Activated T-cell treated with anti-CD3 and anti-CD28 coated beads, Interleukin-2, amount 50 U/mL, for 1 hour (primary cell): ENCODE data around the gene SYT13.
A peak's percentile ranks its signal among the peaks of the same experiment; 100 is the strongest.

Experiments
- DNase-seq: peaks from one replicate; pipeline ENCODE4 v3.0.0-alpha.2; 2020

The SYT13 gene, protein sequence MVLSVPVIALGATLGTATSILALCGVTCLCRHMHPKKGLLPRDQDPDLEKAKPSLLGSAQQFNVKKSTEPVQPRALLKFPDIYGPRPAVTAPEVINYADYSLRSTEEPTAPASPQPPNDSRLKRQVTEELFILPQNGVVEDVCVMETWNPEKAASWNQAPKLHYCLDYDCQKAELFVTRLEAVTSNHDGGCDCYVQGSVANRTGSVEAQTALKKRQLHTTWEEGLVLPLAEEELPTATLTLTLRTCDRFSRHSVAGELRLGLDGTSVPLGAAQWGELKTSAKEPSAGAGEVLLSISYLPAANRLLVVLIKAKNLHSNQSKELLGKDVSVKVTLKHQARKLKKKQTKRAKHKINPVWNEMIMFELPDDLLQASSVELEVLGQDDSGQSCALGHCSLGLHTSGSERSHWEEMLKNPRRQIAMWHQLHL

DNA sequence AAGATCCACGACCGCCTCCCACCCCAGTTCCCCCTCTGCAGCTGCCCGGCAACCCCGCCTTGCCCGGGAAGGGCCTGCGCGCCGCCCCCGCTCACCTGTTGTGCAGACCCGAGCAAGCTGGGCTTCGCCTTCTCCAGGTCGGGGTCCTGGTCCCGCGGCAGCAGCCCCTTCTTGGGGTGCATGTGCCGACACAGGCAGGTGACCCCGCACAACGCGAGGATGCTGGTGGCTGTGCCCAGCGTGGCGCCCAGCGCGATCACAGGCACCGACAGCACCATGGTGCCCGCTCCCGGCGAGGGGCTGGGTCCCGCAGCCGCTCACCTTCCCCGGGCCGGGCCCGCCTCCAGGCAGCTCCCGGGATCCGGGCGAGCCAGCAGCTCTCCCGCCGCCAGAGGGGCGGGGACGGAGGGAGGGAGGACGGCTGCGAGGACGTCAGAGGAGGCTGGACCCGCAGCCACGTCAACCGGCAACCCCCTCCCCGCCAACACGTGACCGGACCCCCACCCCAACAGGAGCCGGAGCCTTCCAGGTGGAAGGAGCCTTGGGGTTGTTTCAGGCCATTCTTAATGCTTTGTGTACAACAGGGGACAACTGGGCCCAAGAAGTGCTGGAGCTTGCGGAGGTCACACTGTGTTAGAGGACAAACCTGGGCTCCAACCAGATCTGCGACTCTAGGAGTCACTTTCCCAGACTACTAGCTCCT lies at the start of gene SYT13:
SYT13 (minus strand) TSS at position 412 of the 703 bp plus-strand sequence; CDS start at position 278, 134 bp downstream.
- DNase-seq = no peak

DNA sequence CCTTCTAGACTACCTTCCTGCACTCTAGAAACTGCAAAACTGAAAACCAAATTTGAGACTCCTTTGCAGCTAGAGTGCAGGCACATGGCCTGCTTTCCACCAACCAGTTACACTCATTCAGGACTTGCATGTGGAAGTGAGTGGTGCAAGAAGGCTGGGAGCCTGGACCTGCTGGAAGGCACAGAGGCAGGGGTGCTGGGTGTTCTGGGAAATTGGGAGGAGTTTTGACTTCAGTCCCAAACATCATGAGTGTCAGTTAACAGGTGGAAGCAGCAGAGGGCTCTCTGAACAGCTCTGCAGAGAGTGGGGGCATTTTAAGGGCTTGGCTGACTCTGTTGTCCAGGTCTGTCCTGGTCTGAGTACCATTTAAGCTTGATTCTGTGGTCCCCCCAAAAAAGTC lies 49.3 kb upstream of the SYT13 start:
- no peak for DNase-seq

DNA sequence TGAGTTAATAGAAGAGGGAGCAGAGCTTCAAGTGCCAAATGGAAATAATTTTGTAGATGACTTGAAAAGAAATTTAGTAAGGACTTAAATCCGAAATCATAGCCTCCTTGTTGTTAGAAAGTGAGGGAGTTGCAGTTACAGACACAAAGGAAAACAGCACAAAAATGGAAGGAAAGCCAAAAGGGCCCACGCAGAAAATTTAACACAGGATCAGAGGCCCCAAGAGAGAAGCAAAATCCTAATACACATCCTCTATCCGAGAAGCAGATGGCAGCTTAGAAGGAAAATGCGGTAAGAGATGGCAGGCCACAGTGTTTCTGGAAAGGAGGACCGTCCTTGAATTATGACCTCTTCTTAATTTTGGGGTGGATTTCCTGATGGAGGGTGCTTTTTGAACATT lies 48.7 kb upstream of the SYT13 start:
- no peak for DNase-seq

DNA sequence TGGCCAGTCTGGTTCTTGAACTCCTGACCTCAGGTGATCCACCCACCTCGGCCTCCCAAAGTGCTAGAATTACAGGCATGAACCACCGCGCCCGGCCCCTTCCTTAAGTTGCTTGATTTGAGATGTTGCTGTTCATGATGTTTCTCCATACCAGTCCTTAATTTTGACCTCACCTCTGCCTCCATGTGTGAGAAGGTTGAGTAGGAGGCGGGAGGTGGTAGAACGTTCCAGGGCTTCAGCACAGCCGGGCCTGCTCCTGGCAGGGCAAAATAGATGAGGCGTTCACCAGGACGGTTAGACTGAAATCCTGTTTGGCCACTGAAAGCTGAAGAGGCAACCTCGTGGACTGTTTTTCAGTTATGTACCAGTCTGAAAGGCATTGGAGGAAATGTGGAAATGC lies 48.3 kb upstream of the SYT13 start:
- no peak for DNase-seq

DNA sequence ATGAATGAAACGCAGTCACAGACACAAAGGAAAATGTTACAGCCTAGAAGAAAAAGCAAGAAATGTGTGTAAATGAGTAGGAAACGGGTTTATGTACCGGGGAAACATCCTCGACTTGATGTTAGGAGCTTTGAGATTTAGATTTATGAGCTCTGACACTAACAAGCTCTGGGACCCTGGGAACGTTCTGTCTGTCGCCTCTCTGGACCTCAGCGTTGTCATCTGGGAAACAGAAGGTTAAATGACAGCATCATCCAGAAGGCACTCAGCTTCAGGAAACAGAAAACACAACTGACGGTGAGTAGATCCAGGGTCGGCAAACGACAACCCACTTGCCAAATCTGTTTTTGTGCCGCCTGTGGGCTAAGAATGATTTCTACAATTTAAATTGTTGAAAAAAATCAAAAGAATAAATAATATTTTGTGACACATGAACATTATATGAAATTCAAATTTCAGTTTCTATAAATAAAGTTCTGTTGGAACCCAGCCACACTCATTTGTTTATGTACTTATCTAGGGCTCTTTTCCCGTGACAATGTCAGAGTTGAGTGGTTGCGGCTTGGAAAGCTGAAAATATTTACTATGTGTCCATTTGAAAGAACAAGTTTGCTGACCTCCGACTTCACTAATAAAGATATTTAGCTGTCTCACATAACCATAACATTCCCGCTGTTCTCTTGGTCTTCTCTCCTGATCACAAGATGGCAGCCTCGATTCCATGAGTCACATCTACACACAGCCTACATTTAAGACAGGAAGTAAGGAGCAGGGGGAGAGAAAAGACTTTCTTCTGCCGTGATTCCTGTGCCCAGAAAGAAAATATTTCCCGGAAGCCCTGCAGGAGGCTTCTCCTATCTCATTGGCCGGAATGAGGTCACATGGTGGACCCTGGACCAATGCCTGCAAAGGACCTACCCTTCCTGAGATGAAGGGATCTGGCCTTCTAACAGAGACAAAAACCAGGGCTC lies 47.1 kb upstream of the SYT13 start:
- no peak for DNase-seq

DNA sequence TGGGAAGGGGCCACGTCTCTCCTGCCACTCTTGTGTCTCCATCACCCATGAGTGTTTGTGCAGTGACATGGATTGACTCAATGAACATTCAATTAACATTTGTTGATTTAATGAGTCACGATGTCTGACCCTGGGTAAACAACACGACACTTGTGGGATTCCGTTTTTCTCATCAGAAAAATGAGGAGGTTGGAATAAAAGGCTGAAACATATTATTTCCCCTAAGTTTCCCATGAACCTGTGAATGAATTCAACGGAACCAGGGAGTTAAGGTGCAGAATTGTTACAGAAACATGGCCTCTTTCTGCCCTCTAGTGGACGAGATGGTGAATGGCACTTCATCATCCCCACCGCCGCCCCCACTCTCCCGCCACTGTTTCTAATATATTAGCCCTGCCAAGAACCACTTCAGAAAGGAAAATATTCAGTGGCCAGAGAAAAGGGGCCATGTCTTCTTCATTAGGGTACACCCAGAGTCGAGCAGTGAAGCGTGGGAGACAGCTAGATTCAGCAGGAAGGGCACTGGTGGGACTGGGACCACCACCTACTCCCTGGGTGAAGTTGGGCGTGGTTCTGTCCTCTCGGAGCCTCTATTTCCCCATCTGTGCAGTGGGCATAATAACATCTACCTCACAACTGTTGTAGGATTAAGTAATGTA lies 46.3 kb upstream of the SYT13 start:
- peak; percentile 46 for DNase-seq

DNA sequence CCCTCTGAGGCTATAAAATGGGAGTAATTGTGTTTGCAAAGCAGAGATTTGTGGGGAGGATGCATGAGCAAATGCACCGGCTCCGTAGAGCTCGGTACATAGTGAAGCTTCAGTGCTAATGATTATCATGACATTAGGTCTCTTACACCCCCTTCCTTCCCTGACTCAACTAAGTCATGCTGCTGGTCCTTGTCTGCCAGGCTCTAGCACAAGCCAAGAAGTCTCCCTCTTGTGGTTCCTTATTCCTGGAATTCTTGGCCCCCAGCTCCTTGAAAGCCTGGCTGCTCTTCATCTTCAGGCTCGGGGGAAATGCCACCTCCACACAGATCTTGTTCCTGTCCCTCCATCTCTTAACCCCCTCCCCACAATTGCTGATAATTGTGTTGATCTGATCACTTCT lies 45.7 kb upstream of the SYT13 start:
- no peak for DNase-seq

DNA sequence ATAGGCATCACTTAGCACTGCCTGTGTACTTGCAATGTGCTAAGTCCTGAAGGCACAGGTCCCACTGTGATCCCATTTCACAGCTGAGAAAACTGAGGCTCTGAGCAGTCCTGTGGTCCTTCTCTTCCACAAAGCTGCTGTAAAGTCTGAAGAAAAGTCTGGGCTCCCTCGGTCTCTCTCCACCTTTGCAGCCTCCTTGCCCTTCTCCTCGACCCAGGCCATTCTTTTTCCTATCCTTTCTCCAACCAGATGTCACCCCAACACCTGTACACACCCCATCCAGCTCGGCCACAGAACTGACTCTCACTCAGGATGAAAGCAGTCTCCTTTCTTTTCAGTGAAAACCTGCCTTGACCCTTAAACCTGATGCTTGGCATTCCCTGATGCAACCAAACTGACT lies 42.6 kb upstream of the SYT13 start:
- no peak for DNase-seq

DNA sequence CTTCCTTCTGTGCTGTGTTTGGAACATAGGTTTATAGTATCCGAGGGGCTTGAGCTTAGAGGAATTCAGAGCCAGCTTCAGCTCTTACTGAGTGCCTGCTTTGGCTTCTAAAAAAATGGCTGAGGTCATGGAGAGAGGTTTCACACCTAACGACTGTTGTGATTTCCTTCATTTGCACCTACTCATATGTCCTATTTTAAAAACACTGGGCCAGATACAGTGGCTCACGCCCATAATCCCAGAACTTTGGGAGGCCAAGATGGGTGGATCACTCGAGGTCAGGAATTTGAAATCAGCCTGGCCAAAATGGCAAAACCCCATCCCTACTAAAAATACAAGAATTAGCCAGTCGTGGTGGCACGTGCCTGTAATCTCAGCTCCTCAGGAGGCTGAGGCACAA lies 38.3 kb upstream of the SYT13 start:
- DNase-seq = no peak

DNA sequence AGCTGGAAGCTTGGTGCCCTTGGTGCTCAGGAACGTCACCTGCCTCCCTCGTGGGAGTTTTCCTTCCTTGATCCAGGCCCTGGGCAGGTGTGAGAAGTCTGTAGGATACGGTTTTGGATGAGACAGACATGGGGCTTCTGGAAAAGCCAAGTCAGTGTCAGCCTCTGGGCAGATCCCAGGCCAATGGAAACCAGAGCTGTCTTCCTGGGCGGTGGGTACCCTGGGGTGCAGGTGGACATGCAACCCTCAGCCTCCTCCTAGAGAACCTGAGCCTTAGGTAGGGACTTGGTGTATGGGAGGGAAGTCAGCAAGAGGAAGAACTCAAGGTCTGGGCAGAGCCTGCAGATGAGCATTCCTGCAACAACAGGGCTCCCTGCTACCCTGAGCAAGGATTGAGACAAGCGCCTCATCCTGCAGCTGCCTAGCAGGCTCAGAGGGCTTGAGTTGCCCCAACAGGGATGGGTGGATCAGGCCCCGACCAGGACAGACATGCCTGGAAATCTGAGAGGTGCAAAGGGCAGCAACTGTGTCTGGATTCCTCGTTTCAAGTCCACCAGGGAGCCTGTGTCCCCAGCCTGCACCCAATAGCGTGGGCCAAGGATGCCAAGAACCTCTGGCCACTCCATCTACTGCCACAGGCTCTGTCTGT lies 37.6 kb upstream of the SYT13 start:
- DNase-seq = no peak

DNA sequence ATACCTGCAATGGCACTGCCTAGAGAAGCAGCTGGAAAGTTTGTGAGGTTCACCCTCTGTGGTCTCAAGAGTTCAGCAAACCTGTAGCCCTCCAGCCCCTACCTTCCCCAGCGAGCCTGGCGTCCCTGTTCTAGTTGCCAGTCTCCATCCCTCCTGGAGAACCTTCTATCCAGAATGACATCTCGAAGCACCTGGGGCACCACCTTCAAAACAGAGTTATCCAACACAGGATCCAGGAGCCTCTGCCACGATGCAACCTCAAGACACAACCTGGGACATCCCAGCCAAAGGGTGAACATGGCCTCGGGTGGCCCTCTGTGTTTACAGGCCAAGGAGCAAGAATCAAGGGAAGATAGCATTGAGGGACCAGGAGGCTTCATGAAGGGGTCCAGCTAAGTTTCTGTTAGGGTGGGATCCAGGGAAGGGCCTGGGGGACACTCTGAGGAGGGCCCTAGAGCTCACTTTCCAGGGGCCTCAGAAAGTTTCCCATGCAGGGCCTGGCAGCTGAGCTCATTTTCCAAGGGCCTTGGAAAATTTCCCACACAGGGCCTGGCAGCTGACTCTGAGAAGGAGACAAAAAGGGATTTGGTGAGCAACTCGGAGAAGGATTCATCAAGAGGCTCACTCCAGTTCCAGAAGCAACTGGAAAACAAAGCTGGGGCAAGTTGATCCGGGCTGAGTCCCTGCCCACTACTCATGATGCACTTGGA lies 36.9 kb upstream of the SYT13 start:
- DNase-seq = no peak

DNA sequence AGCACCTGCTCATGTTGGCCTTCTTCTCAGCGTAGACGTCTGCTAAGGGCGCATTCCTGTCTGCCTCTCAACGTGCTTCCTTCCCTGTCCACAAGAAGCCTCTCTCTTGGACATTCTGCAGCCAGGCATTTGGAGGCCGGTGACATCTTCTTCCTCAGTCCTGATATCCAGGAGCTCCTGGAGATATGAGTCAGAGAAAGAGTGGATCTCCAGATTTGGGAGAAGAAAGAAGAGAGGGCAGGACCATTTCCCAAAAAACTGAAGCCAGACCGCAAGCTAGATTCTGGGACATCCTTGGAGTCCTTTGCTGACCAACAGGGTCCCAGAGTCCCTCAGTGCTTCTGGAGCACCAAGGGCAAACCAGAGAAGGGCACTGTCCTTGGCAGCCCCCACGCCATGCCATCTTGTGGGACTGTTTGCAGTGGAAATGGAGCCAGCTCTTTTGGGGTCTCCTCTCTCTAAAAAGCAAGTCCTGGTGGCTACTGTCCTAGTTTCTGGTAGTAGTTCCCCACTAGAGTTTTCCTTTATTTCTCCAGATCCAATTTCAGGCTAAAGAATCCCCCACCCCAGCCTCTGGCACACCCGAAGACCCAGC lies 36.1 kb upstream of the SYT13 start:
- DNase-seq = no peak

DNA sequence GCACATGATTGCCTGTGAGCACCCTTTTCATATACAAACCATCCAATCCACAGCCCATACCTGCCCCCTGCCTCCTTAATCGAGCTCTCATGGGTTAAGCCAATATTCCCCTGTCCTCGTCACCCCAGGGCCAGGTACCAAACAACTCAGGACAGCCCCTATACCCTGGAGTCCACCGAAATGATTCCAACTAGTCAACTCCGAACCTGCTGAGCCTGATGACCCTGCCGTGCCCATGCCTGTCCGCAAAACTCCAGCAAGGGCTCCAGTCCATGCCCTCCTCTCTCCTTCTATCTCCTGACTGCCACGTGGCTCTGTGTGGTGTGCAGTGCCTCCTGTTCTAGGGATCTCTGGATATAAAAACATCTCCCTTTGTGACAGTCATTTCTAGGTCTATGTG lies 35.5 kb upstream of the SYT13 start:
- DNase-seq = no peak

DNA sequence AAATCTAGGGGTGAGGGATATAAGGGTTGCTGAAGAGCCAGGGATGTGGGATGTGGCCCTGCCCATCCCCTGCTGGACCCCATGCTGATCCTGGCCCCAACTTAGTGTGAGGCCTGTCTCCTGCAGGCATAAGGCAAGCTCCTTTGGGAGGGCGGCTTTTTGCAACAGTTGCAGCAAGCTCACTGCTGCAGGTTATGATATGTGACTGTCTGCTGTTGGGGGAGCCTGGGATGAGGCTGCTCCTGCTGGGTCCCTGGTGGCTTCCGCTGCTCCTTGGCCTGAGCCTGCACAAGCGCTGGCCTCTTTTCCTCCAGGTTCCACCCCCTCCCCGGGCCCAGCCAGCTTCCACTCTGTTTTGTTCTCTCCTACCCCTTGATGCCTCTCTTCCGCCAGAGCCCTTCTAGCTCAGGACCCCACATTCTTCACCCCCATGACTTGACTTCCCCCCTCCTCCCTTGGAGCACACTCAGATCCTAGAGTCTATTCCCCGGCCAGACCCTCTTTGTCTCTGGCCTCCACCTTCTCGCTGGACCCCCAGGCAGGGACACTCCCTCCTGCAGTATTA lies 35.0 kb upstream of the SYT13 start:
- DNase-seq = no peak

DNA sequence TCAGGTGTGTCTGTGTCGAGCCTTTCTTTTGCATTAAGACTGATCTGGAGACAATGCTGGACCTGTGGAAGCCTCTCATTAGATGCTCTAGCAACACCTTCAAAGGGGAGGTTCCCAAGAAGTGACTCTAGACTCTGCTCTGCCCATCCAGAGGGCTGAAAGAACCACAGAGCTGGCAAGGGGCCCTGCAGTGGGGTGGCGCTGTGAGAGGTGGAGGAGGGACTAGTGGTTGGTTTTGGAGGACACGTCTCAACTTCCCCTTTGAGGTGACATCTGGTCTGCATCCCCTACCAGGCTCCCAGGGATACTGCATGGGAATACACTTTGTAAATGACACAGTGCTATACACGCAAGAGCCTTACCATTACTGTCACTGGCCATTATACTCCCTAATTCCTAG lies 34.2 kb upstream of the SYT13 start:
- DNase-seq = no peak

DNA sequence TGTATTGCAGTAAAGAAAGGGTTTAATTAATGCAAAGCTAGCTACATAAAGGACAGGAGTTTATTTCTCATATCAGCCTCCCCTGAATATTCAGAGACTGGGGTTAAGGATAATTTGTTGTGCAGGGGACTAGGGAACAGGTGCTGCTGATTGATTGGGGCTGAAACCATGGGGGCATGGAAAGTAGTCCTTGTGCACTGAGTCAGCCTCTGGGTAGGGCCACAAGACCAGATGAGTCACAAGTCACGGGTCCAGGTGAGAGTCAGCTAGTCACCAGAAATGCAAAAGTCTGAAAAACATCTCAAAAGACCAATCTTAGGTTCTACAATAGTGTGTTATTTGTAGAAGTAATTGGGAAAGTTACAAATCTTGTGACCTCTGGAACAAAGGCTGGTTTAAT lies 32.9 kb upstream of the SYT13 start:
- DNase-seq = no peak

DNA sequence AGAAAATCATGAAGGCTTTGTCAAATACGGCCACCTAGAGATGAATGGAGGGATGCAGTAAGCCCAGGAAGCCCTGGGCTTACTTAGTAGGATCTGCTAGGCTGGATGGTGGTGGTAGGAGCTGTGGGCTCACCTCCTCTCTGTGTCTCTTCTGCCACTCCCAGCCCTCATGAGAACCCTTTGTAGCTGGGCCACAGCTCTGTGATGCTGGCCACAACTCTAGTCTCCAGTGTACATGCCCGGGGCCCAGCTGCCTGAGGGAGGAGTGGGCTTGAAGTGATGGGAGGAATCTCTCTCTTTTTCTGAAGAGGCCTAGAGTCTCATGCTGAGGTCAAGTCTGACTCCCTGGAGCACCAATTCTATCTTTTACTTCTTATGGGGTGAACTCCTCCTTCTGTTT lies 32.4 kb upstream of the SYT13 start:
- DNase-seq = no peak

DNA sequence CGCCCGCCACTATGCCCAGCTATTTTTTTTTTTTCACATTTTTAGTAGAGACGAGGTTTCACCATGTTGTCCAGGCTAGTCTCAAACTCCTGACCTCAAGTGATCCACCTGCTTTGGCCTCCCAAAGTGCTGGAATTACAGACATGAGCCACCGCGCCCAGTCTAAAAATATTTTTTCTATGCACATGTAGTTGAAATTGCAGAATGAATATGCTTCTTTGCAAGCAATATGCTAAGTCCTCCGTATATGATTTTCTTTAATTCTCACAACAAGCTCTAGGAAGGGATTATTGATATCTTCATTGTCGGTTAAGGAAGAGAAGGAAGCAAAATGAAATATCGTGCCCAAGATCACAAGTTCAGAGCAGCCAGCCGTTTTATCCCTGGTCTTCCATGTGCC lies 30.1 kb upstream of the SYT13 start:
- DNase-seq = no peak

DNA sequence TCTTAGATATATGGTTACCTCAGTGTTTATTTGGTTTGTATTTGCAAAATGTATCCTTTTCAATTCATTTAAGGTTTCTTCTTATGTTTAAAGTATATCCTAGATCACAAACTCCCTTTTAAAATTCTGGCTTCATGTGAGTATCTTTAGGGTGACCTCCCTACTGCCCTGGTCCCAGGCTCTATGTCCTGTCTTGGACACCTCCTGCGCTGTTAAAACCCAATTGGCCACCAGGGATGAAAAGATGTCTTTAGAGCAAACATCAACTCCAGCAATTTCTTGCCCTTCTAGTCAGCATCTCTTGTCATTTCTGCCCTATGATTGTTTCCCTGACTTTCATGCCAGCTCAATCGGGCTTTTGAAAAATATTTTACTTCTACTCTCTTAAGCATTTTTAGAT lies 28.8 kb upstream of the SYT13 start:
- no peak for DNase-seq

DNA sequence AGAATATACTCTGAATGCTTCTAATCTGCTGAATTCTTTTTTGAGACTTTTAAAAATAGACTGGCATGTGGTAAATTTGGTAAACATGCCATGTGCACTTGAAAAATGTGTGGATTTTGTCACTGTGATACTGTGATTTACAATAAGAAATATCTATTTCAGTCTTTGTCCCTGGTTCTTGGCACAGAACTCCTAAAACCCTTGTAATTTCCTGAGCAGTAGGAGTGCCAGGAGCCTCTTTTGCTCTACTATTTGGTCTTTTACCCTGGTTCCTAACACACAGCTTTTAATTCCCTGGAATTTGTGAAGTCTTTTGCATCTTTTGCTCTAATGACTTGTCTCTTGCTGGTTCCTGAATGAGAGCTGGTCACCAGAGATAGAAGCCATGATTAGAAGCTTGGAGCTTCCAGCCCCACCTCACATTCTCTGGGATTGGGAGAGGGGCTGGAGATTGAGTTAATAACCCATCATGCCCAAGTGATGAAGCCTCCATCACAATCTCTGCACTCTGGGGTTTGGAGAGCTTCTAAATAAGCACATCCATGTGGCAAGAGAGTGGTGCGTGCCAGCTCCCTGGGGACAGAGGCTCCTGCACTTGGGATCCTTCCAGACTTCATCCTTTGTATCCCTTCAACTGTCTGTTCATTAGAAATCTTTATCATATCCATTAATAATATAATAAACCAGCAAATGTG lies 27.2 kb upstream of the SYT13 start:
- no peak for DNase-seq
